ENCODE measurements around the gene MKS1. TPM values are rescaled to one million over a fixed set of nuclear protein-coding genes. Genes with fewer than 3 reads are reported as not detected.

Gene MKS1
- total and polyA plus RNA-seq, 2 experiments from 2014 or later, result 14.0 to 17.4 TPM

DNA sequence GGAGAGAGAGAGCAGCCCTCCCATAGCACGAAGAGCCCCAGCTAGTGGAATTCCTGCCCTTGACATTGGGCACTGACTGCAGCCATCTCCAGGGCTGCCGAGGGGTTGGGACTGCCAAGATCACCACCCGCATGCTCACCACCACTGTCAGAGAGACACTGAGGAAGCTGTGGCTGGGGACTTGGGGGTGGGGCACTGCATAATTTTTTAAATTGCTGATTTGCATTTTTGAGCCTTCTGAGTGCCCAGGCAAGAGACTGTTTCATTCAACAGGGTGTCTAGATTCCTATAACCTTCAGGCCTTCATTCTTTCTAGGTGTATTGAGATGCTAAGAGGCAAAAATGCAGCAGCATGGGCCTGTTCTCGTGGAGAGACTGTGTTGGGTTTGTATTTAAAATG, 35.5 kb downstream of the MKS1 start:
- H3K9me3 Mint-ChIP-seq, result no peaks in the 10 kb centered on the region
- ATAC-seq (no peak), DNase-seq (ENCODE audit: low spot score) (no peak)
- H3K4me1 ChIP-seq (ENCODE audit: insufficient read depth), result no peaks in the 10 kb centered on the region
- H3K27ac ChIP-seq (ENCODE audit: low read depth), result no peak overlapping the region
- H3K4me2 ChIP-seq, result no peak overlapping the region
- no peaks in the 10 kb centered on the region for H3F3A ChIP-seq (replicated peaks; ENCODE audit: low read depth)
- H3K36me3 ChIP-seq (ENCODE audit: insufficient read depth), result no peaks in the 10 kb centered on the region
- H3K4me3 Mint-ChIP-seq, result no peak overlapping the region
- H4K20me1 ChIP-seq (replicated peaks; ENCODE audit: insufficient read depth), result no peaks in the 10 kb centered on the region
- no peaks in the 10 kb centered on the region for H3K36me3 Mint-ChIP-seq (ENCODE audit: low read depth)
- no peak overlapping the region for H3K4me3 ChIP-seq
- no peaks in the 10 kb centered on the region for H3K79me2 ChIP-seq (replicated peaks; ENCODE audit: insufficient read depth)
- no peaks in the 10 kb centered on the region for H3K27me3 ChIP-seq (ENCODE audit: insufficient read depth)
- H2AFZ ChIP-seq, result no peak overlapping the region
- no peaks in the 10 kb centered on the region for H3K9me2 ChIP-seq (ENCODE audit: insufficient read depth)
- TF ChIP-seq EZH2 (IDR thresholded peaks at IDR 0.05; ENCODE audit: low read depth, unreplicated experiment), result no peak
- TF ChIP-seq ZNF114 (CRISPR knock-in tag; IDR thresholded peaks at IDR 0.05), result no peak
- TF ChIP-seq CREB1 (CRISPR knock-in tag; IDR thresholded peaks at IDR 0.05; ENCODE audit: low read depth), result no peak
- TF ChIP-seq STAT1 (IDR thresholded peaks at IDR 0.05; ENCODE audit: unreplicated experiment), result no peak
- TF ChIP-seq JUNB (IDR thresholded peaks at IDR 0.05; ENCODE audit: unreplicated experiment), result no peak
- TF ChIP-seq, protein P1, sequence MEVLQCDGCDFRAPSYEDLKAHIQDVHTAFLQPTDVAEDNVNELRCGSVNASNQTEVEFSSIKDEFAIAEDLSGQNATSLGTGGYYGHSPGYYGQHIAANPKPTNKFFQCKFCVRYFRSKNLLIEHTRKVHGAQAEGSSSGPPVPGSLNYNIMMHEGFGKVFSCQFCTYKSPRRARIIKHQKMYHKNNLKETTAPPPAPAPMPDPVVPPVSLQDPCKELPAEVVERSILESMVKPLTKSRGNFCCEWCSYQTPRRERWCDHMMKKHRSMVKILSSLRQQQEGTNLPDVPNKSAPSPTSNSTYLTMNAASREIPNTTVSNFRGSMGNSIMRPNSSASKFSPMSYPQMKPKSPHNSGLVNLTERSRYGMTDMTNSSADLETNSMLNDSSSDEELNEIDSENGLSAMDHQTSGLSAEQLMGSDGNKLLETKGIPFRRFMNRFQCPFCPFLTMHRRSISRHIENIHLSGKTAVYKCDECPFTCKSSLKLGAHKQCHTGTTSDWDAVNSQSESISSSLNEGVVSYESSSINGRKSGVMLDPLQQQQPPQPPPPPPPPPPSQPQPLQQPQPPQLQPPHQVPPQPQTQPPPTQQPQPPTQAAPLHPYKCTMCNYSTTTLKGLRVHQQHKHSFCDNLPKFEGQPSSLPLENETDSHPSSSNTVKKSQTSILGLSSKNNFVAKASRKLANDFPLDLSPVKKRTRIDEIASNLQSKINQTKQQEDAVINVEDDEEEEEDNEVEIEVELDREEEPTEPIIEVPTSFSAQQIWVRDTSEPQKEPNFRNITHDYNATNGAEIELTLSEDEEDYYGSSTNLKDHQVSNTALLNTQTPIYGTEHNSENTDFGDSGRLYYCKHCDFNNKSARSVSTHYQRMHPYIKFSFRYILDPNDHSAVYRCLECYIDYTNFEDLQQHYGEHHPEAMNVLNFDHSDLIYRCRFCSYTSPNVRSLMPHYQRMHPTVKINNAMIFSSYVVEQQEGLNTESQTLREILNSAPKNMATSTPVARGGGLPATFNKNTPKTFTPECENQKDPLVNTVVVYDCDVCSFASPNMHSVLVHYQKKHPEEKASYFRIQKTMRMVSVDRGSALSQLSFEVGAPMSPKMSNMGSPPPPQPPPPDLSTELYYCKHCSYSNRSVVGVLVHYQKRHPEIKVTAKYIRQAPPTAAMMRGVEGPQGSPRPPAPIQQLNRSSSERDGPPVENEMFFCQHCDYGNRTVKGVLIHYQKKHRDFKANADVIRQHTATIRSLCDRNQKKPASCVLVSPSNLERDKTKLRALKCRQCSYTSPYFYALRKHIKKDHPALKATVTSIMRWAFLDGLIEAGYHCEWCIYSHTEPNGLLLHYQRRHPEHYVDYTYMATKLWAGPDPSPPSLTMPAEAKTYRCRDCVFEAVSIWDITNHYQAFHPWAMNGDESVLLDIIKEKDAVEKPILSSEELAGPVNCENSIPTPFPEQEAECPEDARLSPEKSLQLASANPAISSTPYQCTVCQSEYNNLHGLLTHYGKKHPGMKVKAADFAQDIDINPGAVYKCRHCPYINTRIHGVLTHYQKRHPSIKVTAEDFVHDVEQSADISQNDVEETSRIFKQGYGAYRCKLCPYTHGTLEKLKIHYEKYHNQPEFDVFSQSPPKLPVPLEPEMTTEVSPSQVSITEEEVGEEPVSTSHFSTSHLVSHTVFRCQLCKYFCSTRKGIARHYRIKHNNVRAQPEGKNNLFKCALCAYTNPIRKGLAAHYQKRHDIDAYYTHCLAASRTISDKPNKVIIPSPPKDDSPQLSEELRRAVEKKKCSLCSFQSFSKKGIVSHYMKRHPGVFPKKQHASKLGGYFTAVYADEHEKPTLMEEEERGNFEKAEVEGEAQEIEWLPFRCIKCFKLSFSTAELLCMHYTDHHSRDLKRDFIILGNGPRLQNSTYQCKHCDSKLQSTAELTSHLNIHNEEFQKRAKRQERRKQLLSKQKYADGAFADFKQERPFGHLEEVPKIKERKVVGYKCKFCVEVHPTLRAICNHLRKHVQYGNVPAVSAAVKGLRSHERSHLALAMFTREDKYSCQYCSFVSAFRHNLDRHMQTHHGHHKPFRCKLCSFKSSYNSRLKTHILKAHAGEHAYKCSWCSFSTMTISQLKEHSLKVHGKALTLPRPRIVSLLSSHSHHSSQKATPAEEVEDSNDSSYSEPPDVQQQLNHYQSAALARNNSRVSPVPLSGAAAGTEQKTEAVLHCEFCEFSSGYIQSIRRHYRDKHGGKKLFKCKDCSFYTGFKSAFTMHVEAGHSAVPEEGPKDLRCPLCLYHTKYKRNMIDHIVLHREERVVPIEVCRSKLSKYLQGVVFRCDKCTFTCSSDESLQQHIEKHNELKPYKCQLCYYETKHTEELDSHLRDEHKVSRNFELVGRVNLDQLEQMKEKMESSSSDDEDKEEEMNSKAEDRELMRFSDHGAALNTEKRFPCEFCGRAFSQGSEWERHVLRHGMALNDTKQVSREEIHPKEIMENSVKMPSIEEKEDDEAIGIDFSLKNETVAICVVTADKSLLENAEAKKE (CRISPR knock-in tag; IDR thresholded peaks at IDR 0.05), result no peak
- TF ChIP-seq, protein P2, sequence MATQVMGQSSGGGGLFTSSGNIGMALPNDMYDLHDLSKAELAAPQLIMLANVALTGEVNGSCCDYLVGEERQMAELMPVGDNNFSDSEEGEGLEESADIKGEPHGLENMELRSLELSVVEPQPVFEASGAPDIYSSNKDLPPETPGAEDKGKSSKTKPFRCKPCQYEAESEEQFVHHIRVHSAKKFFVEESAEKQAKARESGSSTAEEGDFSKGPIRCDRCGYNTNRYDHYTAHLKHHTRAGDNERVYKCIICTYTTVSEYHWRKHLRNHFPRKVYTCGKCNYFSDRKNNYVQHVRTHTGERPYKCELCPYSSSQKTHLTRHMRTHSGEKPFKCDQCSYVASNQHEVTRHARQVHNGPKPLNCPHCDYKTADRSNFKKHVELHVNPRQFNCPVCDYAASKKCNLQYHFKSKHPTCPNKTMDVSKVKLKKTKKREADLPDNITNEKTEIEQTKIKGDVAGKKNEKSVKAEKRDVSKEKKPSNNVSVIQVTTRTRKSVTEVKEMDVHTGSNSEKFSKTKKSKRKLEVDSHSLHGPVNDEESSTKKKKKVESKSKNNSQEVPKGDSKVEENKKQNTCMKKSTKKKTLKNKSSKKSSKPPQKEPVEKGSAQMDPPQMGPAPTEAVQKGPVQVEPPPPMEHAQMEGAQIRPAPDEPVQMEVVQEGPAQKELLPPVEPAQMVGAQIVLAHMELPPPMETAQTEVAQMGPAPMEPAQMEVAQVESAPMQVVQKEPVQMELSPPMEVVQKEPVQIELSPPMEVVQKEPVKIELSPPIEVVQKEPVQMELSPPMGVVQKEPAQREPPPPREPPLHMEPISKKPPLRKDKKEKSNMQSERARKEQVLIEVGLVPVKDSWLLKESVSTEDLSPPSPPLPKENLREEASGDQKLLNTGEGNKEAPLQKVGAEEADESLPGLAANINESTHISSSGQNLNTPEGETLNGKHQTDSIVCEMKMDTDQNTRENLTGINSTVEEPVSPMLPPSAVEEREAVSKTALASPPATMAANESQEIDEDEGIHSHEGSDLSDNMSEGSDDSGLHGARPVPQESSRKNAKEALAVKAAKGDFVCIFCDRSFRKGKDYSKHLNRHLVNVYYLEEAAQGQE (IDR thresholded peaks at IDR 0.05; ENCODE audit: unreplicated experiment), result no peak
- TF ChIP-seq EZH2phosphoT487 (IDR thresholded peaks at IDR 0.05; ENCODE audit: unreplicated experiment), result no peak
- no peak for TF ChIP-seq ZNF331 (CRISPR knock-in tag; IDR thresholded peaks at IDR 0.05; ENCODE audit: low read depth)
- no peak overlapping the region for H3K27ac Mint-ChIP-seq
- H3K4me1 Mint-ChIP-seq, result peaks cover 8% of the 10 kb centered on the region; the same call in 2 of the 3 replicates
- peaks cover 2% of the 10 kb centered on the region for H3K27me3 Mint-ChIP-seq (ENCODE audit: insufficient read depth, low read depth, poor library complexity)

All from GM23338 (cell line).